Measurements from ENCODE around the gene PALD1. TPM values are rescaled to one million over a fixed set of nuclear protein-coding genes. Genes with fewer than 3 reads are reported as not detected.

The PALD1 gene
- total and polyA plus RNA-seq, 2 of the 13 experiments (the other 11 are each of a cell fraction or from before 2014, with no cell fraction given) = 0.07 to 0.09 TPM

DNA sequence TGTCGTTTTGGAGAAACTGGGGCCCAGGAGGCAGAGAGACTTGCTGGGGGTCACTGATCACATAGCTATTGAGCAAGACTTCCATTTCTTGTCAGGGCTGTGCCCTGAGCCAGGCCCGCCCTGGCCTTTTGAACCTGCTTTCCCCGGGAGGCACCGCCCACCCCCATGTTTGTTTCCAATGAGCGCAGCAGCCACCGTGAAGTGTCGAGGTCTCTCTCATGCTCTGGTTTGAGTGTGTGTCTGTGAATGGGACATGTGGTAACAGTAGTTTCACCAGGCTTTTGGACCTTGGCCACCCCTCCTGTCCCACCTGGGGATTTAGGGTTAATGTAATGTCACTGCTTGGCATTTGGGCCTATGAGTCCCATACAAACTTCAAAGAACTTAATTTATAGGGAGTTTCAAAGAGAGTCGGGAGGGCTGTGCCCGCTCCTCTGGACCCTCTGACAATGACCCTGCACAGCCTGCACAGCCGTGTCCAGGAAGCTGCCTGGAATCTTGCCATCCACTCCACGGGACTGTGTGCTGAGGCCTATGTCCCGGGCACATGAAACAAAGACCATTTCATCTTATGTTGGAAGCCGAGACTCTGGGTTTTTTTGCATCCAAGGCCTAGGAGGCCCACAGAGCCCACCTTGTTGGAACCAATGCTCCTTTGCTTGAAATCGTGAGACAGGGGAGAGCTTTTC lies 117.7 kb downstream of the PALD1 start (continued):
- TF ChIP-seq, protein P1, sequence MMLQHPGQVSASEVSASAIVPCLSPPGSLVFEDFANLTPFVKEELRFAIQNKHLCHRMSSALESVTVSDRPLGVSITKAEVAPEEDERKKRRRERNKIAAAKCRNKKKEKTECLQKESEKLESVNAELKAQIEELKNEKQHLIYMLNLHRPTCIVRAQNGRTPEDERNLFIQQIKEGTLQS (CRISPR knock-in tag; IDR thresholded peaks at IDR 0.05) = no peak
- TF ChIP-seq ZKSCAN1 (IDR thresholded peaks at IDR 0.05; ENCODE audit: low read length) (no peak), SSRP1 (CRISPR knock-in tag; IDR thresholded peaks at IDR 0.05) (no peak), MZF1 (CRISPR knock-in tag; IDR thresholded peaks at IDR 0.05; ENCODE audit: borderline replicate concordance) (no peak), DR1 (CRISPR knock-in tag; IDR thresholded peaks at IDR 0.05) (no peak), ZNF557 (CRISPR knock-in tag; IDR thresholded peaks at IDR 0.05) (no peak), GATA4 (IDR thresholded peaks at IDR 0.05; ENCODE audit: borderline replicate concordance, low read depth) (no peak), HNRNPH1 (optimal IDR thresholded peaks at IDR 0.05; ENCODE audit: low read depth, low read length) (no peak), ZNF101 (CRISPR knock-in tag; IDR thresholded peaks at IDR 0.05; ENCODE audit: borderline replicate concordance, low read depth) (no peak), ZNF10 (CRISPR knock-in tag; IDR thresholded peaks at IDR 0.05; ENCODE audit: borderline replicate concordance, low read depth) (no peak), ZNF326 (CRISPR knock-in tag; IDR thresholded peaks at IDR 0.05; ENCODE audit: borderline replicate concordance) (no peak), ZNF768 (CRISPR knock-in tag; IDR thresholded peaks at IDR 0.05) (no peak), ZNF232 (CRISPR knock-in tag; IDR thresholded peaks at IDR 0.05; ENCODE audit: borderline replicate concordance) (no peak; the same call in 1 of the 2 replicates), CHD4 (IDR thresholded peaks at IDR 0.05; ENCODE audit: borderline replicate concordance, low read length) (peak; percentile 69; the same call in 1 of the 2 replicates), HNRNPUL1 (IDR thresholded peaks at IDR 0.05; ENCODE audit: low read depth, low read length) (no peak), SMARCC2 (IDR thresholded peaks at IDR 0.05) (no peak), ZNF772 (CRISPR knock-in tag; IDR thresholded peaks at IDR 0.05) (0 out of 2 replicates have a peak, but pooled peaks have one; percentile 46)
- TF ChIP-seq, protein P2, sequence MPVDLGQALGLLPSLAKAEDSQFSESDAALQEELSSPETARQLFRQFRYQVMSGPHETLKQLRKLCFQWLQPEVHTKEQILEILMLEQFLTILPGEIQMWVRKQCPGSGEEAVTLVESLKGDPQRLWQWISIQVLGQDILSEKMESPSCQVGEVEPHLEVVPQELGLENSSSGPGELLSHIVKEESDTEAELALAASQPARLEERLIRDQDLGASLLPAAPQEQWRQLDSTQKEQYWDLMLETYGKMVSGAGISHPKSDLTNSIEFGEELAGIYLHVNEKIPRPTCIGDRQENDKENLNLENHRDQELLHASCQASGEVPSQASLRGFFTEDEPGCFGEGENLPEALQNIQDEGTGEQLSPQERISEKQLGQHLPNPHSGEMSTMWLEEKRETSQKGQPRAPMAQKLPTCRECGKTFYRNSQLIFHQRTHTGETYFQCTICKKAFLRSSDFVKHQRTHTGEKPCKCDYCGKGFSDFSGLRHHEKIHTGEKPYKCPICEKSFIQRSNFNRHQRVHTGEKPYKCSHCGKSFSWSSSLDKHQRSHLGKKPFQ (CRISPR knock-in tag; IDR thresholded peaks at IDR 0.05; ENCODE audit: insufficient replicate concordance) = no peak
- TF ChIP-seq, protein P3, sequence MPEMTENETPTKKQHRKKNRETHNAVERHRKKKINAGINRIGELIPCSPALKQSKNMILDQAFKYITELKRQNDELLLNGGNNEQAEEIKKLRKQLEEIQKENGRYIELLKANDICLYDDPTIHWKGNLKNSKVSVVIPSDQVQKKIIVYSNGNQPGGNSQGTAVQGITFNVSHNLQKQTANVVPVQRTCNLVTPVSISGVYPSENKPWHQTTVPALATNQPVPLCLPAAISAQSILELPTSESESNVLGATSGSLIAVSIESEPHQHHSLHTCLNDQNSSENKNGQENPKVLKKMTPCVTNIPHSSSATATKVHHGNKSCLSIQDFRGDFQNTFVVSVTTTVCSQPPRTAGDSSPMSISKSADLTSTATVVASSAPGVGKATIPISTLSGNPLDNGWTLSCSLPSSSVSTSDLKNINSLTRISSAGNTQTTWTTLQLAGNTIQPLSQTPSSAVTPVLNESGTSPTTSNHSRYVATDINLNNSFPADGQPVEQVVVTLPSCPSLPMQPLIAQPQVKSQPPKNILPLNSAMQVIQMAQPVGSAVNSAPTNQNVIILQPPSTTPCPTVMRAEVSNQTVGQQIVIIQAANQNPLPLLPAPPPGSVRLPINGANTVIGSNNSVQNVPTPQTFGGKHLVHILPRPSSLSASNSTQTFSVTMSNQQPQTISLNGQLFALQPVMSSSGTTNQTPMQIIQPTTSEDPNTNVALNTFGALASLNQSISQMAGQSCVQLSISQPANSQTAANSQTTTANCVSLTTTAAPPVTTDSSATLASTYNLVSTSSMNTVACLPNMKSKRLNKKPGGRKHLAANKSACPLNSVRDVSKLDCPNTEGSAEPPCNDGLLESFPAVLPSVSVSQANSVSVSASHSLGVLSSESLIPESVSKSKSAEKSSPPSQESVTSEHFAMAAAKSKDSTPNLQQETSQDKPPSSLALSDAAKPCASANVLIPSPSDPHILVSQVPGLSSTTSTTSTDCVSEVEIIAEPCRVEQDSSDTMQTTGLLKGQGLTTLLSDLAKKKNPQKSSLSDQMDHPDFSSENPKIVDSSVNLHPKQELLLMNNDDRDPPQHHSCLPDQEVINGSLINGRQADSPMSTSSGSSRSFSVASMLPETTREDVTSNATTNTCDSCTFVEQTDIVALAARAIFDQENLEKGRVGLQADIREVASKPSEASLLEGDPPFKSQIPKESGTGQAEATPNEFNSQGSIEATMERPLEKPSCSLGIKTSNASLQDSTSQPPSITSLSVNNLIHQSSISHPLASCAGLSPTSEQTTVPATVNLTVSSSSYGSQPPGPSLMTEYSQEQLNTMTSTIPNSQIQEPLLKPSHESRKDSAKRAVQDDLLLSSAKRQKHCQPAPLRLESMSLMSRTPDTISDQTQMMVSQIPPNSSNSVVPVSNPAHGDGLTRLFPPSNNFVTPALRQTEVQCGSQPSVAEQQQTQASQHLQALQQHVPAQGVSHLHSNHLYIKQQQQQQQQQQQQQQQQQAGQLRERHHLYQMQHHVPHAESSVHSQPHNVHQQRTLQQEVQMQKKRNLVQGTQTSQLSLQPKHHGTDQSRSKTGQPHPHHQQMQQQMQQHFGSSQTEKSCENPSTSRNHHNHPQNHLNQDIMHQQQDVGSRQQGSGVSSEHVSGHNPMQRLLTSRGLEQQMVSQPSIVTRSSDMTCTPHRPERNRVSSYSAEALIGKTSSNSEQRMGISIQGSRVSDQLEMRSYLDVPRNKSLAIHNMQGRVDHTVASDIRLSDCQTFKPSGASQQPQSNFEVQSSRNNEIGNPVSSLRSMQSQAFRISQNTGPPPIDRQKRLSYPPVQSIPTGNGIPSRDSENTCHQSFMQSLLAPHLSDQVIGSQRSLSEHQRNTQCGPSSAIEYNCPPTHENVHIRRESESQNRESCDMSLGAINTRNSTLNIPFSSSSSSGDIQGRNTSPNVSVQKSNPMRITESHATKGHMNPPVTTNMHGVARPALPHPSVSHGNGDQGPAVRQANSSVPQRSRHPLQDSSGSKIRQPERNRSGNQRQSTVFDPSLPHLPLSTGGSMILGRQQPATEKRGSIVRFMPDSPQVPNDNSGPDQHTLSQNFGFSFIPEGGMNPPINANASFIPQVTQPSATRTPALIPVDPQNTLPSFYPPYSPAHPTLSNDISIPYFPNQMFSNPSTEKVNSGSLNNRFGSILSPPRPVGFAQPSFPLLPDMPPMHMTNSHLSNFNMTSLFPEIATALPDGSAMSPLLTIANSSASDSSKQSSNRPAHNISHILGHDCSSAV (CRISPR knock-in tag; IDR thresholded peaks at IDR 0.05; ENCODE audit: borderline replicate concordance) = no peak

All from HepG2 (cell line).